ENCODE results near the gene ANKRD53. TPM values are rescaled to one million over a fixed set of nuclear protein-coding genes. Genes with fewer than 3 reads are reported as not detected.

ANKRD53 gene
- total and polyA plus RNA-seq, 9 of the 15 experiments (the other 6 are each of a cell fraction or from before 2014, with no cell fraction given) = 0.18 TPM; not detected in 8

DNA sequence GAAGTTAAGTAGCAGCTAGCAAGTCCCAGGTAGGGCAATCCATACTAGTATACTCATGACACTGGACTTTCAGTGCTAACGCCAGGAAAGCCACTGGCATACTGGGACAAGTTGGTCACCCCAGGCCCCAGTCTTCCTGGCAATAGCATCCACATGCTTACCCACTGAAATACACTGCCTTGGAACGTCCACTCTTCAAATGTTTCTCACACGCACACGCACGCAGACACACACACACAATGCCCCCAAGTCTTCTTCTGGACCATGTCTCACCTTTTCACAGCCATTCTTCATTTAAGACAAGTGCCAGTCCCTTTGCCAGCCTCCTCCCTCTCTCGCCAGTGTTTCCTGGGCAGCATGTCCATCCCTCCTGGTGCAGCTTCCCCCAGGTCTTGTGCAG is 25.0 kb downstream of the ANKRD53 start (continued):
- TF ChIP-seq ZNF655 (CRISPR knock-in tag; IDR thresholded peaks at IDR 0.05) (no peak), SP2 (IDR thresholded peaks at IDR 0.05; ENCODE audit: extremely low read depth, low read depth, low read length, poor library complexity, severe bottlenecking) (no peak), ERF (CRISPR knock-in tag; IDR thresholded peaks at IDR 0.05) (no peak), POLR3G (IDR thresholded peaks at IDR 0.05; ENCODE audit: extremely low read depth, insufficient read length, insufficient replicate concordance) (no peak), TAF9B (IDR thresholded peaks at IDR 0.05; ENCODE audit: partially characterized antibody) (no peak), ZNF232 (CRISPR knock-in tag; IDR thresholded peaks at IDR 0.05) (no peak), ZNF318 (IDR thresholded peaks at IDR 0.05; ENCODE audit: borderline replicate concordance in 1 of 2, low read depth in 1 of 2) (no peak), ZNF175 (CRISPR knock-in tag; IDR thresholded peaks at IDR 0.05; ENCODE audit: low read depth) (no peak), MEF2A (IDR thresholded peaks at IDR 0.05; ENCODE audit: control insufficient read depth, low read depth, low read length) (no peak), MTF1 (CRISPR knock-in tag; IDR thresholded peaks at IDR 0.05; ENCODE audit: borderline replicate concordance) (no peak), MYC (IDR thresholded peaks at IDR 0.05; ENCODE audit: low read depth, low read length) (no peak), MYC (CRISPR knock-in tag; IDR thresholded peaks at IDR 0.05; ENCODE audit: borderline replicate concordance, low read depth) (no peak), RCOR1 (IDR thresholded peaks at IDR 0.05; ENCODE audit: borderline replicate concordance in 1 of 2, low read depth in 2 of 2, low read length in 2 of 2) (no peak)

All from K562 (cell line).